Retinal pigment epithelial cell (primary cell): ENCODE results near the gene MYOZ1.

Source experiments
- DNase-seq: peaks from one replicate; pipeline ENCODE4 v3.0.0-alpha.2; 2010; ENCODE audit warnings: low read depth
- H3K4me3 ChIP-seq: 2 replicates; pipeline ENCODE4 v1.5.1; 2011; ENCODE audit warnings: mild to moderate bottlenecking, low read length, control low read depth, moderate library complexity
- TF ChIP-seq, protein P1 (sequence below): conservative IDR thresholded peaks from 2 replicates; pipeline ENCODE4 v1.5.1; 2011; ENCODE audit warnings: low read depth, low read length, control low read depth, inconsistent platforms

MYOZ1 gene

DNA sequence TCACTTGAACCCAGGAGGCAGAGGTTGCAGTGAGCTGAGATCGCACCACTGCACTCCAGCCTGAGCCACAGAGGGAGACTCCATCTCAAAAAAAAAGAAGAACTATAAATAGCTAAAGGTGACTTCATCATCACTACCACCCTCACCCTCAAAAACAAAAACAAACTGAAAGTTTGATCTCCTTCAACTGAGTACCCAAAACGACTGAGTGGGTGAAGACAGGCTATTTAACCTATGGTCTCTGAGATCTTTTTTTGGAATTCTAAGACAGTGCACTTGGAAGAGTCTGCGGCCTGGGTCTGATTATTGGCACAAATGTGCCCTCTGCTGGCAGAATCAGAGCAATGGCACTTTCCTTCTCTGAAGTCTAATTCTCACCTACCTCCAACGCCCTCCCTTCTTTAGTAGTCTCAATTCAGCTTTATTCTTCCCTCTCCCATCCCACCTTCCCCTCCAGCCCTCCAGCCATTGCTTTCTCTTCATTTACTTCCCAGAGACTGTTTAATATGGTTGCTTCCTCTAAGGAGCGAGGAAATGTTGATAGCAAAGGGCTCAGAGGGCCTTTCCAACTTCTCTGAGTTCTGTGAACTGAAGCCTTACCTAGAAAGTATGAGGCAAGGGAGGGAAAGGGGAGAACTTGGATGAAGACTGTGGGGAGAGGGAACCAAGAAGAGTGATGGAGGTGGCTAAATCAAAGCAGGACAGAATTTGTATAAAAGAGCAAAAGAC is 2.9 kb upstream of the MYOZ1 start:
- no peak for DNase-seq
- TF ChIP-seq, protein P1, sequence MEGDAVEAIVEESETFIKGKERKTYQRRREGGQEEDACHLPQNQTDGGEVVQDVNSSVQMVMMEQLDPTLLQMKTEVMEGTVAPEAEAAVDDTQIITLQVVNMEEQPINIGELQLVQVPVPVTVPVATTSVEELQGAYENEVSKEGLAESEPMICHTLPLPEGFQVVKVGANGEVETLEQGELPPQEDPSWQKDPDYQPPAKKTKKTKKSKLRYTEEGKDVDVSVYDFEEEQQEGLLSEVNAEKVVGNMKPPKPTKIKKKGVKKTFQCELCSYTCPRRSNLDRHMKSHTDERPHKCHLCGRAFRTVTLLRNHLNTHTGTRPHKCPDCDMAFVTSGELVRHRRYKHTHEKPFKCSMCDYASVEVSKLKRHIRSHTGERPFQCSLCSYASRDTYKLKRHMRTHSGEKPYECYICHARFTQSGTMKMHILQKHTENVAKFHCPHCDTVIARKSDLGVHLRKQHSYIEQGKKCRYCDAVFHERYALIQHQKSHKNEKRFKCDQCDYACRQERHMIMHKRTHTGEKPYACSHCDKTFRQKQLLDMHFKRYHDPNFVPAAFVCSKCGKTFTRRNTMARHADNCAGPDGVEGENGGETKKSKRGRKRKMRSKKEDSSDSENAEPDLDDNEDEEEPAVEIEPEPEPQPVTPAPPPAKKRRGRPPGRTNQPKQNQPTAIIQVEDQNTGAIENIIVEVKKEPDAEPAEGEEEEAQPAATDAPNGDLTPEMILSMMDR, result peak; percentile 84
- H3K4me3 ChIP-seq, result no peak overlapping the region

DNA sequence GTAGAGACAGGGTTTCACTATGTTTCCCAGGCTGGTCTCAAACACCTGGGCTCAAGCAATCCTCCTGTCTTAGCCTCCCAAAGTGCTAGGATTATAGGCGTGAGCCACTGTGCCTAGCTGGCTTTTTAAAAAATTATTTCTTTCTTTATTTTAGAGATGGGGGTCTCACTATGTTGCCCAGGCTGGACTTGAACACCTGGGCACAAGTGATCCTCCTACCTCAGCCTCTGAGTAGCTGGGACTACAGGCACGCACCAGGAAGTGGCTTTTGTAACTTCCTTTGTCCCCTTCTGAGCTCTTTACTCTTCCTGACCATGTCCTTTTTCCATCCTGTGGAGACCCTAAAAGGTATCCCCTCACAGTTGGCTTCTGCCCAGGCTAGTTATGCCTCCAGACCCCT is 2.1 kb upstream of the MYOZ1 start:
- TF ChIP-seq, protein P1, result no peak

DNA sequence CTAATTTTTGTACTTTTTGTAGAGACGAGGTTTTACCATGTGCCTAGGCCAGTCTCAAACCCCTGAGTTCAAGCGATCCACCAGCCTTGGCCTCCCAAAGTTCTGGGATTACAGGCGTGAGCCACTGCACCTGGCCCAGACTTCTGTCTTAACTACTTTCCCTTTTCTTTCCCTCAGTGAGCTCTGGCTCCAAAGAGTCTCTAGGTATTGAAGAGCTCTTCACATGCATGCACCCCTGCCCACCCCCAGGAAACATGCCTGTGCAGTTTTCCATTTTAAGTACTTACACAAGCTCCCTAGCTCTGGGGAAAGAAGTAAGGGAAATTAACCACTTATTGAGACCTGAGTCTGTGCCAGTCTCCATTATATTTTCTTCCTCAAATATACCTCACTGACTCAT is 2.0 kb downstream of the MYOZ1 start:
- TF ChIP-seq, protein P1, result no peak
- no peak overlapping the region for H3K4me3 ChIP-seq
- no peak for DNase-seq

More for the DNA sequence above, 2.1 kb upstream of the MYOZ1 start:
- no peak for DNase-seq
- no peak overlapping the region for H3K4me3 ChIP-seq

DNA sequence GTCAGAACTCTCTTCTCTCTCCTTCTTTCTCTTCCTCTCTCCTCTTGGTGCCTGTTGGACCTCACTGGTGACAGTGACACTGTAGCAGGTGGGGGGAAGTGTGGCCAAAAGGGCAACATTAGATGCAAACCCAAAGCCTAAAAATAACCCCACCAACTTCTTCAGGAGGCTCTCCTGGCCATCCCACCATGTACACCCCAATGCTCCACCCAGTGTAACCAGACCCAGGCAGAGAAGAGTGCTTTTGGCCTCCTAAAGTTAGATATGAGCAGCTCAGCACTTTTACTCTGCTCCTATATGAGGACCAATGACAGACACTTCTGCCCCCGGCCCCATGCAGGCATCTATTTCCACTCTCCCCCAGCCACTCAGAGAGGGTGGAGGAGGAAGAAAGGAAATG is 5.5 kb downstream of the MYOZ1 start:
- DNase-seq, result no peak
- TF ChIP-seq, protein P1, result no peak
- H3K4me3 ChIP-seq, result no peak overlapping the region

DNA sequence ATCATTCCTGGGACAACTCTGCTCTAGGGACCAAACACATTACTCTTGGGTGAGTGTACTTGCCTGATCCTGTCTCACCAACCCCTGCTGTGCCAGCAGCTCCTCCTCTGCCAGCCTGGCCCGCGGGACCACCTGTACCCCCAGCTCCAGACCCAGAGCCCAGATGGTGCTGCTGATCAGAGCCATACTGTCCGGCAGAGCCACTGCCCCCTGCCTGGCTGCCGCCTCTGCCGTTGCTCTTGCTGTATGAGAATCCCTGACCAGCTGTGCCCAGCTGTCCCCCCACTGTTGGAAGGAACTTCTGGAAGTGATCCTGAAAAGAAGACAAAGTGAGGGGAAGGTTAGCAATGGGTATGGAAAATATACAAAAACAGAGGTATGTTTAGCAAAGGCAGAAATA is 6.9 kb downstream of the MYOZ1 start:
- H3K4me3 ChIP-seq, result no peak overlapping the region
- TF ChIP-seq, protein P1, result no peak
- DNase-seq, result no peak

DNA sequence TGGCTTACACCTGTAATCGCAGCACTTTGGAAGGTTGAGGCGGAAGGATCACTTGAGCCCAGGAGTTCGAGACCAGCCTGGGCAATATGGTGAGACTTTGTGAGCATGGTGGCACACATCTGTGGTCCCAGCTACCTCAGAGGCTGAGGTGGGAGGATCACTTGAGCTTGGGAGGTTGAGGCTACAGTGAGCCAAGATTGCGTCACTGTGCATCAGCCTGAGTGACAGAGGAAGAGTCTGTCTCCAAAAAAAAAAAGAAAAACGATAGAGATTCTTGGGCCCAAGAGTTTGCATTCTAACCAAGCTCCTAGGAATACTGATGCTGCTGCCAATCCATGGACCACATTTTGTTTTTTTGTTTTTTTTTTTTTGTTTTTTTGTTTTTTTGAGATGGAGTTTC is 12.1 kb downstream of the MYOZ1 start:
- no peak overlapping the region for H3K4me3 ChIP-seq
- TF ChIP-seq, protein P1, result no peak
- no peak for DNase-seq

DNA sequence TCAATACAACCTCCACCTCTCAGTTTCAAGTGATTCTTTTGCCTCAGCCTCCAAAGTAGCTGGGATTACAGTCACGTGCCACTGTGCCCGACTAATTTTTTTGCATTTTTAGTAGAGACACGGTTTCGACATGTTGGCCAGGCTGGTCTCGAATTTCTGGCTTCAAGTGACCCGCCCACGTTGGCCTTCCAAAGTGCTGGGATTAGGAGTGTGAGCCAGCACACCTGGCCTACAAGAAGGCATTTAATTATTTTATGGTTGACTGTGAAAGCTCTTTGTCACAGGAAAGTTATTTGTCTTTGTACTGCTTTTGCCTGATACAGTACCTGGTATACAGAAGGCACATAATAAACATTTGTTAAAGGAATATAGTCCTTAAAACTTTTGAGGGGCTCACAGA is 12.9 kb downstream of the MYOZ1 start:
- no peak for DNase-seq
- no peak overlapping the region for H3K4me3 ChIP-seq
- TF ChIP-seq, protein P1, result no peak
